ENCODE measurements around the gene SLC10A3. TPM values are rescaled to one million over a fixed set of nuclear protein-coding genes. Genes with fewer than 3 reads are reported as not detected.

Gene SLC10A3
- total and polyA plus RNA-seq, 8 donors: 13.3 to 26.8 (median 18.6) TPM

DNA sequence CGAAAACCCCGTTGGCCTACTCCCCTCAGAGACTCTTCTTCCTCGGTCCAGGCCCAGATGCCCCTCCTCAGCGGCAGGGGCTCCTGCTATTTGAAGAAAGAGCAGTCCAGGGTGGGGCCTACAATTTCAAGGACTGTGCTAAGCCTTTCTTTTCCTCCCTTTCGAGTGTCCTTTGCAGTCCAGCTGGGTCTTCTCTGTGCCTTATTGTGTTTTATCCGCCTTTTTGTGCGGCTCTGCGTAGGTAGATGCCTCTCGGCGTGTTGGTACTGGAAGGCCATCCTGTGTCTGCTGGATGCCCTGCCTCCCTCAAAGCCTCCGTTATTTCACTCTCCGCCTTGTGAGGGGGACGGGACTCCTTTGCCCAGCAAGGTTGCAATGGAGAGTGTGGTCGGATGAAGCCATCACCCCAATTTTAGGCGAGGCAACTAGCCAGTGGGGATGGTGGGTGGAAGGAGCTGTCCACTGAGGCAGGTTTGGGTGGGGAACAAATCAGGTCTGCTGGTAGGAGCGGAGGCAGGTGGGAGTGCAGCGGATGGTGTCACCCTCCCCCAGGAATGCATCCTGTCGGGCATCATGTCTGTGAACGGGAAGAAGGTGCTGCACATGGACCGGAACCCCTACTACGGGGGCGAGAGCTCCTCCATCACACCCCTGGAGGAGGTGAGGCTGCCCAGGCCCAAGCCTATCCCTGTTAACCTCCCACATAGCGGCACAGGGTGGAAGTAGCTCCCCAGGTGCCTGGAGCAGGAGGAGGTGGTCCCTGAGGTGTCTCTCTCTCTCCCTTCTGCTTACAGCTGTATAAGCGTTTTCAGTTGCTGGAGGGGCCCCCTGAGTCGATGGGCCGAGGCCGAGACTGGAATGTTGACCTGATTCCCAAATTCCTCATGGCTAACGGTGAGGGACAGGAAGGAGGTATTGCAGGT is 52.2 kb downstream of the SLC10A3 start:
- intact Hi-C loops (cut with DNase I): no loop called here
- no peaks in the 10 kb centered on the region for H3K27me3 ChIP-seq
- ATAC-seq (no peak), DNase-seq (no peak)
- H3K4me3 ChIP-seq: peak overlapping the region; percentile 46 to 84
- H3K4me1 ChIP-seq: peaks cover 0 to 21% of the 10 kb centered on the region in 2 donors
- no peaks in the 10 kb centered on the region for H3K9me3 ChIP-seq
- TF ChIP-seq, protein P1, sequence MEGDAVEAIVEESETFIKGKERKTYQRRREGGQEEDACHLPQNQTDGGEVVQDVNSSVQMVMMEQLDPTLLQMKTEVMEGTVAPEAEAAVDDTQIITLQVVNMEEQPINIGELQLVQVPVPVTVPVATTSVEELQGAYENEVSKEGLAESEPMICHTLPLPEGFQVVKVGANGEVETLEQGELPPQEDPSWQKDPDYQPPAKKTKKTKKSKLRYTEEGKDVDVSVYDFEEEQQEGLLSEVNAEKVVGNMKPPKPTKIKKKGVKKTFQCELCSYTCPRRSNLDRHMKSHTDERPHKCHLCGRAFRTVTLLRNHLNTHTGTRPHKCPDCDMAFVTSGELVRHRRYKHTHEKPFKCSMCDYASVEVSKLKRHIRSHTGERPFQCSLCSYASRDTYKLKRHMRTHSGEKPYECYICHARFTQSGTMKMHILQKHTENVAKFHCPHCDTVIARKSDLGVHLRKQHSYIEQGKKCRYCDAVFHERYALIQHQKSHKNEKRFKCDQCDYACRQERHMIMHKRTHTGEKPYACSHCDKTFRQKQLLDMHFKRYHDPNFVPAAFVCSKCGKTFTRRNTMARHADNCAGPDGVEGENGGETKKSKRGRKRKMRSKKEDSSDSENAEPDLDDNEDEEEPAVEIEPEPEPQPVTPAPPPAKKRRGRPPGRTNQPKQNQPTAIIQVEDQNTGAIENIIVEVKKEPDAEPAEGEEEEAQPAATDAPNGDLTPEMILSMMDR (IDR thresholded peaks at IDR 0.05): no peak
- H3K36me3 ChIP-seq: peaks cover 0 to 66% of the 10 kb centered on the region in 2 donors
- peak overlapping the region in 1 of 2 donors; percentile 44 for H3K27ac ChIP-seq

Small RNAs within 50 kb of the gene (microRNA-seq; reads per million reads assigned to microRNA genes)
- 0.17 to 2.0 reads per million in 2 donors for gene MIR6858

Other genes starting within 250 kb of the SLC10A3 start
- gene OPN1MW3, start 233.0 kb downstream of the SLC10A3 start, total RNA-seq: not detected
- not detected for gene OPN1MW3, start 233.0 kb downstream of the SLC10A3 start, polyA plus RNA-seq (ENCODE audit: insufficient read length in 6 of 6)
- not detected for gene TEX28, start 195.5 kb downstream of the SLC10A3 start, total RNA-seq
- gene TEX28, start 195.5 kb downstream of the SLC10A3 start, polyA plus RNA-seq (ENCODE audit: insufficient read length in 6 of 6): not detected
- gene TKTL1, start 194.8 kb downstream of the SLC10A3 start, total RNA-seq: under 1 TPM in 1 of 2 donors, not detected in 1; 0.47 TPM
- under 1 TPM; 0.27 to 0.52 (median 0.37) TPM for gene TKTL1, start 194.8 kb downstream of the SLC10A3 start, polyA plus RNA-seq (ENCODE audit: insufficient read length in 6 of 6)
- 1,000 to 10,000 TPM; 1,139 to 1,793 TPM for gene FLNA, start 116.0 kb downstream of the SLC10A3 start, total RNA-seq
- gene FLNA, start 116.0 kb downstream of the SLC10A3 start, polyA plus RNA-seq (ENCODE audit: insufficient read length in 6 of 6): 100 to 1,000 TPM; 434 to 671 (median 559) TPM
- 10 to 100 TPM; 50.1 to 56.6 TPM for gene EMD, start 111.3 kb downstream of the SLC10A3 start, total RNA-seq
- 10 to 100 TPM; 55.4 to 77.1 (median 66.3) TPM for gene EMD, start 111.3 kb downstream of the SLC10A3 start, polyA plus RNA-seq (ENCODE audit: insufficient read length in 6 of 6)
- gene RPL10, start 92.3 kb downstream of the SLC10A3 start, total RNA-seq: 1,000 to 10,000 TPM; 2,309 to 2,455 TPM
- gene RPL10, start 92.3 kb downstream of the SLC10A3 start, polyA plus RNA-seq (ENCODE audit: insufficient read length in 6 of 6): 1,000 to 10,000 TPM; 4,648 to 5,478 (median 4,971) TPM
- gene DNASE1L1, start 81.4 kb downstream of the SLC10A3 start, total RNA-seq: 10 to 100 TPM; 34.7 to 36.1 TPM
- gene DNASE1L1, start 81.4 kb downstream of the SLC10A3 start, polyA plus RNA-seq (ENCODE audit: insufficient read length in 6 of 6): 10 to 100 TPM in 4 of 6 donors, 1 to 10 TPM in 2; 8.8 to 11.3 (median 10.2) TPM
- gene TAFAZZIN, start 79.1 kb downstream of the SLC10A3 start, total RNA-seq: 10 to 100 TPM; 34.7 to 45.5 TPM
- 10 to 100 TPM; 33.9 to 44.8 (median 38.1) TPM for gene TAFAZZIN, start 79.1 kb downstream of the SLC10A3 start, polyA plus RNA-seq (ENCODE audit: insufficient read length in 6 of 6)
- gene ATP6AP1, start 62.0 kb downstream of the SLC10A3 start, total RNA-seq: 100 to 1,000 TPM; 139 to 168 TPM
- gene ATP6AP1, start 62.0 kb downstream of the SLC10A3 start, polyA plus RNA-seq (ENCODE audit: insufficient read length in 6 of 6): 10 to 100 TPM; 89.4 to 99.8 (median 97.3) TPM
- gene GDI1, start 53.5 kb downstream of the SLC10A3 start, total RNA-seq: 100 to 1,000 TPM; 107 to 108 TPM
- gene GDI1, start 53.5 kb downstream of the SLC10A3 start, polyA plus RNA-seq (ENCODE audit: insufficient read length in 6 of 6): 100 to 1,000 TPM; 119 to 163 (median 137) TPM
- gene FAM50A, start 46.5 kb downstream of the SLC10A3 start, total RNA-seq: 10 to 100 TPM; 72.6 to 82.1 TPM
- 10 to 100 TPM; 43.1 to 58.3 (median 46.4) TPM for gene FAM50A, start 46.5 kb downstream of the SLC10A3 start, polyA plus RNA-seq (ENCODE audit: insufficient read length in 6 of 6)
- gene PLXNA3, start 32.3 kb downstream of the SLC10A3 start, total RNA-seq: 10 to 100 TPM; 62.4 to 83.6 TPM
- 10 to 100 TPM; 48.7 to 77.9 (median 58.6) TPM for gene PLXNA3, start 32.3 kb downstream of the SLC10A3 start, polyA plus RNA-seq (ENCODE audit: insufficient read length in 6 of 6)
- 10 to 100 TPM; 20.9 to 21.0 TPM for gene LAGE3, start 11.3 kb downstream of the SLC10A3 start, total RNA-seq
- gene LAGE3, start 11.3 kb downstream of the SLC10A3 start, polyA plus RNA-seq (ENCODE audit: insufficient read length in 6 of 6): 10 to 100 TPM; 14.9 to 24.2 (median 18.4) TPM
- 10 to 100 TPM; 33.4 to 37.9 TPM for gene UBL4A, start 4.0 kb downstream of the SLC10A3 start, total RNA-seq
- 10 to 100 TPM; 24.7 to 32.3 (median 27.2) TPM for gene UBL4A, start 4.0 kb downstream of the SLC10A3 start, polyA plus RNA-seq (ENCODE audit: insufficient read length in 6 of 6)
- 10 to 100 TPM; 35.3 to 43.6 TPM for gene FAM3A, start 25.6 kb upstream of the SLC10A3 start, total RNA-seq
- 10 to 100 TPM; 27.1 to 45.3 (median 34.1) TPM for gene FAM3A, start 25.6 kb upstream of the SLC10A3 start, polyA plus RNA-seq (ENCODE audit: insufficient read length in 6 of 6)
- gene G6PD, start 56.2 kb upstream of the SLC10A3 start, total RNA-seq: 100 to 1,000 TPM in 1 of 2 donors, 10 to 100 TPM in 1; 66.8 to 109 TPM
- gene G6PD, start 56.2 kb upstream of the SLC10A3 start, polyA plus RNA-seq (ENCODE audit: insufficient read length in 6 of 6): 10 to 100 TPM; 34.8 to 46.4 (median 38.3) TPM
- gene IKBKG, start 57.0 kb upstream of the SLC10A3 start, total RNA-seq: 10 to 100 TPM; 28.1 to 52.5 TPM
- 10 to 100 TPM; 14.2 to 23.0 (median 15.1) TPM for gene IKBKG, start 57.0 kb upstream of the SLC10A3 start, polyA plus RNA-seq (ENCODE audit: insufficient read length in 6 of 6)
- gene CTAG1A, start 94.5 kb upstream of the SLC10A3 start, total RNA-seq: not detected
- not detected for gene CTAG1A, start 94.5 kb upstream of the SLC10A3 start, polyA plus RNA-seq (ENCODE audit: insufficient read length in 6 of 6)
- gene CTAG1B, start 128.7 kb upstream of the SLC10A3 start, total RNA-seq: not detected
- gene CTAG1B, start 128.7 kb upstream of the SLC10A3 start, polyA plus RNA-seq (ENCODE audit: insufficient read length in 6 of 6): not detected
- not detected for gene CTAG2, start 162.9 kb upstream of the SLC10A3 start, total RNA-seq
- gene CTAG2, start 162.9 kb upstream of the SLC10A3 start, polyA plus RNA-seq (ENCODE audit: insufficient read length in 6 of 6): not detected

All from left lung (tissue), 10 donors.